Head of caudate nucleus (tissue), 42 donors: ENCODE results near the gene NHLRC4.

ENCODE experiments used
- DNase-seq, 42 donors: peaks; one replicate each; pipeline versions ENCODE4 v3.0.0 to v3.0.0-alpha.2; 2020 to 2021; ENCODE audit warnings: mixed read lengths in 7 of 42
- intact Hi-C: fragments of 100-400 bp; cut with DNase I; formaldehyde crosslinking; loops from one replicate; pipeline ENCODE4 v1.15.0; 2022

NHLRC4 gene

GRCh38 chr16:528111-529011 is 38.4 kb upstream of the NHLRC4 start:
- intact Hi-C loops, result loop anchor here (10.0 kb wide), 1 partner anchor 104 kb away; the partner anchor contains the start of gene RAB11FIP3
- DNase-seq, result peak in 7 of 42 donors; percentile 17 to 55 (median 39)

- intact Hi-C loops, result loop anchor here (10.0 kb wide), 1 partner anchor 104 kb away; the partner anchor contains the start of gene RAB11FIP3
- no peak for DNase-seq
These were observed 37.7 kb upstream of the NHLRC4 start for GRCh38 chr16:529012-529575.

- DNase-seq, result no peak
- intact Hi-C loops, result no loop called here
These were observed 36.5 kb upstream of the NHLRC4 start for GRCh38 chr16:530111-530817.

GRCh38 chr16:531494-532125 is 35.2 kb upstream of the NHLRC4 start:
- no peak for DNase-seq
- intact Hi-C loops, result no loop called here

- peak in 3 of 42 donors; percentile 23 to 30 (median 26) for DNase-seq
- intact Hi-C loops, result no loop called here
These were observed 33.2 kb upstream of the NHLRC4 start for GRCh38 chr16:533391-534123.

- no peak for DNase-seq
- intact Hi-C loops, result no loop called here
These were observed 32.7 kb upstream of the NHLRC4 start for GRCh38 chr16:534135-534534.

GRCh38 chr16:534856-535445 is 31.9 kb upstream of the NHLRC4 start:
- intact Hi-C loops, result no loop called here
- no peak for DNase-seq

- intact Hi-C loops, result no loop called here
- no peak for DNase-seq
These were observed 31.1 kb upstream of the NHLRC4 start for GRCh38 chr16:535446-536405.

- no peak for DNase-seq
- intact Hi-C loops, result no loop called here
These were observed 30.1 kb upstream of the NHLRC4 start for GRCh38 chr16:536746-537145.

- DNase-seq, result no peak
- intact Hi-C loops, result no loop called here
These were observed 29.1 kb upstream of the NHLRC4 start for GRCh38 chr16:537415-538335.

GRCh38 chr16:539901-540530 is 26.8 kb upstream of the NHLRC4 start:
- DNase-seq, result no peak
- intact Hi-C loops, result no loop called here

- no peak for DNase-seq
- intact Hi-C loops, result no loop called here
These were observed 26.0 kb upstream of the NHLRC4 start for GRCh38 chr16:540645-541340.

- no peak for DNase-seq
- intact Hi-C loops, result no loop called here
These were observed 23.3 kb upstream of the NHLRC4 start for GRCh38 chr16:543301-544164.

- intact Hi-C loops, result no loop called here
These were observed 22.3 kb upstream of the NHLRC4 start for GRCh38 chr16:544517-544916.

More at GRCh38 chr16:544517-544916, 22.3 kb upstream of the NHLRC4 start:
- no peak for DNase-seq
